ENCODE data around the gene SLC2A14. TPM values are rescaled to one million over a fixed set of nuclear protein-coding genes. Genes with fewer than 3 reads are reported as not detected.
A peak's percentile ranks its signal among the peaks of the same experiment; 100 is the strongest.
"Not testable (repeated sequence)": the region's sequence is repeated elsewhere in the genome, so short reads cannot be mapped to it uniquely, and the experiment has no call there.

The SLC2A14 gene
- total and polyA plus RNA-seq, 9 donors = 0.08 to 1.5 (median 0.24) TPM; not detected in 3

DNA sequence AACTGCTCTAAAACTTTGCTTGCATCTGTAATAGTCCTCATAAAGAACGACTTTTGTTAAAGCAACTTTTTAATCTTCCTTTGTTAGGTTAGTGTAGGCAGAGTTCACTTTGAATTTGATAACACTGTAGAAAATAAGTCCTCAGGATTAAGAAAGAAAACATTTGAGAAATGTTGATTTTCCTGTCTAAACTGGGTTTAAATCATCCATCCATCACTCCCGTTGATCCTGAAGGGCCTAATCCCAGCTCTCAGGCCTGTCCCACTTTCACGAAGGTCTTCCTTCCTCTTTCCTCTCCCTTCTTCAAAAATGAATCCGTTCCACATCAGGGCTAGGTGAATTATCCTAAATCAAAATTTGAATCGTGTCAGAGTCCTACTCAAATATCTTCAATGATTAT lies 36.9 kb downstream of the SLC2A14 start:
- Histone ChIP-seq H3K4me1 (ENCODE audit: control insufficient read depth, insufficient read depth, low read length) (no peaks in the 10 kb centered on the region), H3K9me3 (replicated peaks; ENCODE audit: control insufficient read depth, low read depth, low read length) (no peaks in the 10 kb centered on the region), H3K27ac (ENCODE audit: low read length) (no peak overlapping the region), H3K4me3 (ENCODE audit: low read length) (no peak overlapping the region), H3K36me3 (ENCODE audit: control insufficient read depth, insufficient read depth, low read length) (no peaks in the 10 kb centered on the region), H3K27me3 (ENCODE audit: control insufficient read depth, insufficient read depth, low read length) (no peaks in the 10 kb centered on the region)
- 43% methylated on average over 2 of the region's 5 CpGs for WGBS (ENCODE audit: insufficient coverage)
- no peak for DNase-seq

- Histone ChIP-seq H3K4me1 (ENCODE audit: control insufficient read depth, insufficient read depth, low read length) (no peaks in the 10 kb centered on the region), H3K9me3 (replicated peaks; ENCODE audit: control insufficient read depth, low read depth, low read length) (no peaks in the 10 kb centered on the region), H3K27ac (ENCODE audit: low read length) (no peak overlapping the region), H3K4me3 (ENCODE audit: low read length) (no peak overlapping the region), H3K27me3 (ENCODE audit: control insufficient read depth, insufficient read depth, low read length) (no peaks in the 10 kb centered on the region), H3K36me3 (ENCODE audit: control insufficient read depth, insufficient read depth, low read length) (no peaks in the 10 kb centered on the region)
- DNase-seq = no peak
- no CpG with 5 or more reads among the region's 9 CpGs for WGBS (ENCODE audit: insufficient coverage)
Measured at GRCh38 chr12:7835116-7835515, 37.6 kb downstream of the SLC2A14 start.

DNA sequence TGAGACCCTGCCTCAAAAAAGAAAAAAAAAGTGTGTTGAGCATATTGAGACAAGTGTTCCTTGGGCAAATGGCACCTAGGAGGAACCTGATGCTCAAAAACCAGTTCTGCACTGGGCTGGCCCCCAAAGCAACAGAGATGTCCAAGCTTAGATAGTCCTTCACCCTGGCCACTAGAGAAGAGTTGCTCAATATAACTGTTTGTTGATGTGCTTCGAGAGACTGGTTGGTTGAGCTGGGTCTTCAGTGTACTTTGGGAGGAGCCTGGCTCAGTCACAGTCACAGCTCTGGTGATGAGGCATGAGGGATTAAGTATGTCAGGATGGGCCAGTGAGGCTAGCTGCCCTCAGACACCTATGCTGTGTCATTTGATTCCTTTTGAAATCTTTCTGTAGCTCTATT lies 38.0 kb downstream of the SLC2A14 start:
- no peak for DNase-seq
- Histone ChIP-seq H3K4me3 (ENCODE audit: low read length) (no peak overlapping the region), H3K27me3 (ENCODE audit: control insufficient read depth, insufficient read depth, low read length) (no peaks in the 10 kb centered on the region), H3K27ac (ENCODE audit: low read length) (no peak overlapping the region), H3K4me1 (ENCODE audit: control insufficient read depth, insufficient read depth, low read length) (no peaks in the 10 kb centered on the region), H3K36me3 (ENCODE audit: control insufficient read depth, insufficient read depth, low read length) (no peaks in the 10 kb centered on the region), H3K9me3 (replicated peaks; ENCODE audit: control insufficient read depth, low read depth, low read length) (no peaks in the 10 kb centered on the region)
- WGBS (ENCODE audit: insufficient coverage) = no CpG with 5 or more reads among the region's 1 CpG

- H3K27me3 ChIP-seq (ENCODE audit: control insufficient read depth, insufficient read depth, low read length) = no peaks in the 10 kb centered on the region
- no peaks in the 10 kb centered on the region for H3K4me1 ChIP-seq (ENCODE audit: control insufficient read depth, insufficient read depth, low read length)
- no peaks in the 10 kb centered on the region for H3K9me3 ChIP-seq (replicated peaks; ENCODE audit: control insufficient read depth, low read depth, low read length)
- no peak overlapping the region for H3K4me3 ChIP-seq (ENCODE audit: low read length)
- no peaks in the 10 kb centered on the region for H3K36me3 ChIP-seq (ENCODE audit: control insufficient read depth, insufficient read depth, low read length)
- WGBS (ENCODE audit: insufficient coverage) = 87% methylated on average over 3 of the region's 4 CpGs
- no peak overlapping the region for H3K27ac ChIP-seq (ENCODE audit: low read length)
- no peak for DNase-seq
Measured at GRCh38 chr12:7833831-7834230, 38.9 kb downstream of the SLC2A14 start.

GRCh38 chr12:7833201-7833600 lies 39.5 kb downstream of the SLC2A14 start:
- not testable (repeated sequence) for H3K9me3 ChIP-seq (replicated peaks; ENCODE audit: control insufficient read depth, low read depth, low read length); H3K27me3 ChIP-seq (ENCODE audit: control insufficient read depth, insufficient read depth, low read length); H3K4me3 ChIP-seq (ENCODE audit: low read length); H3K4me1 ChIP-seq (ENCODE audit: control insufficient read depth, insufficient read depth, low read length); DNase-seq; H3K36me3 ChIP-seq (ENCODE audit: control insufficient read depth, insufficient read depth, low read length); H3K27ac ChIP-seq (ENCODE audit: low read length)
- WGBS (ENCODE audit: insufficient coverage) = 100% methylated on average over 1 of the region's 6 CpGs

- no peak for DNase-seq
- 33% methylated on average over 1 of the region's 6 CpGs for WGBS (ENCODE audit: insufficient coverage)
- H3K36me3 ChIP-seq (ENCODE audit: control insufficient read depth, insufficient read depth, low read length) = no peaks in the 10 kb centered on the region
Measured at GRCh38 chr12:7832059-7832696, 40.5 kb downstream of the SLC2A14 start.

DNA sequence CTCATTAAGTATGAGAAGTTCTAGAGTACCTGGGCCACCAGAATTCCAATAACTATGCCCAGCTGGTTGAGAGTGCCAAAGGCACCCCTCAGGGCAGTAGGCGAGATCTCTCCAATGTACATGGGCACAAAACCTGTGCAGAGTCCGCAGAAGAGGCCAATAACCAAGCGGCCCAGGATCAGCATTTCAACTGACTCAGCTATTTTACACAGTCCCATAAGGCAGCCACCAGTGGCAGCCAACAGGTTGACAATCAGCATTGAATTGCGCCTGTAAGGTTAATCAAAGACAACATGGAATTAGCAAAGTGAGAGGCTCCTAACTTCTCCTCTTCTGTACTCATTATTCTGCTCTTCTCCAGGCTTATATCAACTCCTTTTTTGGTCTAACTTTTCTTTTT lies 43.0 kb downstream of the SLC2A14 start:
- DNase-seq; H3K36me3 ChIP-seq (ENCODE audit: control insufficient read depth, insufficient read depth, low read length); H3K4me1 ChIP-seq (ENCODE audit: control insufficient read depth, insufficient read depth, low read length); H3K9me3 ChIP-seq (replicated peaks; ENCODE audit: control insufficient read depth, low read depth, low read length); H3K4me3 ChIP-seq (ENCODE audit: low read length); H3K27me3 ChIP-seq (ENCODE audit: control insufficient read depth, insufficient read depth, low read length); H3K27ac ChIP-seq (ENCODE audit: low read length): not testable (repeated sequence)
- 97% methylated on average over 2 of the region's 4 CpGs for WGBS (ENCODE audit: insufficient coverage)

More at GRCh38 chr12:7832059-7832696, 40.5 kb downstream of the SLC2A14 start:
- no peaks in the 10 kb centered on the region for H3K27me3 ChIP-seq (ENCODE audit: control insufficient read depth, insufficient read depth, low read length)
- H3K9me3 ChIP-seq (replicated peaks; ENCODE audit: control insufficient read depth, low read depth, low read length) = no peaks in the 10 kb centered on the region
- no peak overlapping the region for H3K27ac ChIP-seq (ENCODE audit: low read length)
- H3K4me1 ChIP-seq (ENCODE audit: control insufficient read depth, insufficient read depth, low read length) = no peaks in the 10 kb centered on the region
- no peak overlapping the region for H3K4me3 ChIP-seq (ENCODE audit: low read length)

- WGBS (ENCODE audit: insufficient coverage) = no CpG with 5 or more reads among the region's 4 CpGs
- H3K27me3 ChIP-seq (ENCODE audit: control insufficient read depth, insufficient read depth, low read length); H3K4me1 ChIP-seq (ENCODE audit: control insufficient read depth, insufficient read depth, low read length): not testable (repeated sequence)
Measured at GRCh38 chr12:7825754-7826153, 47.0 kb downstream of the SLC2A14 start.

GRCh38 chr12:7806863-7807487 lies 65.7 kb downstream of the SLC2A14 start:
- Histone ChIP-seq H3K27ac (ENCODE audit: low read length) (no peak overlapping the region), H3K27me3 (ENCODE audit: control insufficient read depth, insufficient read depth, low read length) (no peaks in the 10 kb centered on the region), H3K9me3 (replicated peaks; ENCODE audit: control insufficient read depth, low read depth, low read length) (no peaks in the 10 kb centered on the region), H3K4me3 (ENCODE audit: low read length) (no peak overlapping the region), H3K4me1 (ENCODE audit: control insufficient read depth, insufficient read depth, low read length) (no peaks in the 10 kb centered on the region), H3K36me3 (ENCODE audit: control insufficient read depth, insufficient read depth, low read length) (no peaks in the 10 kb centered on the region)
- no CpG with 5 or more reads among the region's 2 CpGs for WGBS (ENCODE audit: insufficient coverage)
- peak; percentile 56 for DNase-seq

More at GRCh38 chr12:7825754-7826153, 47.0 kb downstream of the SLC2A14 start:
- H3K9me3 ChIP-seq (replicated peaks; ENCODE audit: control insufficient read depth, low read depth, low read length); H3K27ac ChIP-seq (ENCODE audit: low read length); DNase-seq; H3K4me3 ChIP-seq (ENCODE audit: low read length); H3K36me3 ChIP-seq (ENCODE audit: control insufficient read depth, insufficient read depth, low read length): not testable (repeated sequence)

DNA sequence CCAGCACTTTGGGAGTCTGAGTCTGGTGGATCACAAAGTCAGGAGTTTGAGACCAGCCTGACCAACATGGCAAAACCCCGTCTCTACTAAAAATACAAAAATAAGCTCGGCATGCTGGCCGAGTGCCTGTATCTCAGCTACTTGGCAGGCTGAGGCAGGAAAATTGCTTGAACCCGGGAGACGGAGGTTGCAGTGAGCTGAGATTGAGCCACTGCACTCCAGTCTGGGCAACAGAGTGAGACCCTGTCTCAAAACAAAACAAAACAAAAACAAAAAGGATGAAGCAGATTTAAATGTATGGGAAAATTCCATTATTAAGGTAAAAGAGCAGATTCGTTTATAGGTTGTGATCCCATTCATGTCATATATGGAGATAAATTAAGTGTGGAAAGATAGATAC lies 66.4 kb downstream of the SLC2A14 start:
- not testable (repeated sequence) for H3K36me3 ChIP-seq (ENCODE audit: control insufficient read depth, insufficient read depth, low read length); H3K4me1 ChIP-seq (ENCODE audit: control insufficient read depth, insufficient read depth, low read length); H3K9me3 ChIP-seq (replicated peaks; ENCODE audit: control insufficient read depth, low read depth, low read length); H3K4me3 ChIP-seq (ENCODE audit: low read length); DNase-seq; H3K27ac ChIP-seq (ENCODE audit: low read length); H3K27me3 ChIP-seq (ENCODE audit: control insufficient read depth, insufficient read depth, low read length)
- WGBS (ENCODE audit: insufficient coverage) = no CpG with 5 or more reads among the region's 6 CpGs

Data from muscle of leg (tissue), 11 donors.